HepG2 (cell line): ENCODE data around the gene CIB1. TPM values are rescaled to one million over a fixed set of nuclear protein-coding genes. Genes with fewer than 3 reads are reported as not detected.

ENCODE experiments used
- ETV6 ChIP-seq: sonication (generic); formaldehyde crosslinking; conservative IDR thresholded peaks from 2 replicates; pipeline ENCODE4 v1.4.0; 2020; ENCODE audit warnings: missing genetic modification reagents
- HNRNPUL1 ChIP-seq: fragments of 200-400 bp; formaldehyde crosslinking; IDR thresholded peaks from 2 replicates; pipeline ENCODE4 v1.6.1; 2017; ENCODE audit warnings: low read depth, mild to moderate bottlenecking, low read length, moderate library complexity
- KMT2A ChIP-seq: sonication (generic); formaldehyde crosslinking; IDR thresholded peaks from 2 replicates; pipeline ENCODE4 v1.4.0; 2020; ENCODE audit warnings: missing genetic modification reagents
- SAFB2 ChIP-seq: sonication (generic); formaldehyde crosslinking; IDR thresholded peaks from 2 replicates; pipeline ENCODE4 v1.5.1; 2020; ENCODE audit warnings: missing genetic modification reagents, low read depth, mild to moderate bottlenecking, borderline replicate concordance
- SP4 ChIP-seq: sonication (generic); formaldehyde crosslinking; IDR thresholded peaks from 2 replicates; pipeline ENCODE4 v1.8.1; 2023; ENCODE audit warnings: mild to moderate bottlenecking, missing genetic modification reagents
- SRSF4 ChIP-seq: fragments of 200-400 bp; formaldehyde crosslinking; IDR thresholded peaks from one replicate; pipeline ENCODE4 v1.6.1; 2018; ENCODE audit warnings: mild to moderate bottlenecking, low read depth, low read length, moderate library complexity; ENCODE audit not compliant: poor library complexity, severe bottlenecking
- YEATS2 ChIP-seq: sonication (generic); formaldehyde crosslinking; IDR thresholded peaks from 2 replicates; pipeline ENCODE4 v1.4.0; 2020; ENCODE audit warnings: missing genetic modification reagents, borderline replicate concordance
- ZC3H13 ChIP-seq: sonication (generic); formaldehyde crosslinking; IDR thresholded peaks from 2 replicates; pipeline ENCODE4 v1.8.1; 2023; ENCODE audit warnings: mild to moderate bottlenecking, missing genetic modification reagents, moderate library complexity
- ZNF17 ChIP-seq: sonication (generic); formaldehyde crosslinking; IDR thresholded peaks from 2 replicates; pipeline ENCODE4 v1.5.0; 2020; ENCODE audit warnings: mild to moderate bottlenecking, missing genetic modification reagents
- ZNF34 ChIP-seq: sonication (generic); formaldehyde crosslinking; IDR thresholded peaks from 2 replicates; pipeline ENCODE4 v1.4.0; 2020; ENCODE audit warnings: mild to moderate bottlenecking, missing genetic modification reagents, borderline replicate concordance
- ZNF652 ChIP-seq: IDR thresholded peaks from 2 replicates; pipeline ENCODE4 v1.6.1; 2016; ENCODE audit warnings: low read depth, borderline replicate concordance
- ZNF660 ChIP-seq: sonication (generic); formaldehyde crosslinking; IDR thresholded peaks from 2 replicates; pipeline ENCODE4 v1.5.1; 2020; ENCODE audit warnings: mild to moderate bottlenecking, low read depth, missing genetic modification reagents, borderline replicate concordance
- ZNF768 ChIP-seq: sonication (generic); formaldehyde crosslinking; IDR thresholded peaks from 2 replicates; pipeline ENCODE4 v1.4.0; 2020; ENCODE audit warnings: missing genetic modification reagents
- ZNF879 ChIP-seq: sonication (generic); formaldehyde crosslinking; IDR thresholded peaks from 2 replicates; pipeline ENCODE4 v1.8.1; 2023; ENCODE audit warnings: missing genetic modification reagents
- polyA plus RNA-seq, 8 experiments: library from polyadenylated mRNA; depleted of rRNA in 3 of 8; stranded (reverse) in 7 of 8; unstranded in 1 of 8; fragments of >200 nt; fragmentation: Illumina TruSeq in 4 of 8; extraction: Trizol in 4 of 8; gene quantifications; 2 replicates each; pipeline versions ENCODE4 v1.2.1 to v1.2.3, GENCODE V29; 2011 to 2016; ENCODE audit warnings: low read depth in 4 of 8, missing spikeins in 1 of 8, mixed read lengths in 1 of 8; ENCODE audit not compliant: insufficient read depth in 1 of 8
- total RNA-seq, 5 experiments: library from RNA; depleted of rRNA; stranded (reverse); fragments of >200 nt; fragmentation: Illumina TruSeq; extraction: Trizol; gene quantifications; 2 replicates each; pipeline ENCODE4 v1.2.3, GENCODE V29; 2016; ENCODE audit warnings: low read depth in 1 of 5
- TF ChIP-seq, protein P1 (sequence below): sonication (generic); formaldehyde crosslinking; IDR thresholded peaks from 2 replicates; pipeline ENCODE4 v1.8.1; 2022; ENCODE audit warnings: low read depth, mild to moderate bottlenecking, missing genetic modification reagents
- TF ChIP-seq, protein P2 (sequence below): sonication (generic); formaldehyde crosslinking; IDR thresholded peaks from 2 replicates; pipeline ENCODE4 v1.4.0; 2020; ENCODE audit warnings: mild to moderate bottlenecking, missing genetic modification reagents
- TF ChIP-seq, protein P3 (sequence below): sonication (generic); formaldehyde crosslinking; IDR thresholded peaks from 2 replicates; pipeline ENCODE4 v1.4.0; 2020; ENCODE audit warnings: missing genetic modification reagents, borderline replicate concordance

CIB1 gene
- total and polyA plus RNA-seq, 2 of the 13 experiments (the other 11 are each of a cell fraction or from before 2014, with no cell fraction given): 38.7 to 72.7 TPM

DNA sequence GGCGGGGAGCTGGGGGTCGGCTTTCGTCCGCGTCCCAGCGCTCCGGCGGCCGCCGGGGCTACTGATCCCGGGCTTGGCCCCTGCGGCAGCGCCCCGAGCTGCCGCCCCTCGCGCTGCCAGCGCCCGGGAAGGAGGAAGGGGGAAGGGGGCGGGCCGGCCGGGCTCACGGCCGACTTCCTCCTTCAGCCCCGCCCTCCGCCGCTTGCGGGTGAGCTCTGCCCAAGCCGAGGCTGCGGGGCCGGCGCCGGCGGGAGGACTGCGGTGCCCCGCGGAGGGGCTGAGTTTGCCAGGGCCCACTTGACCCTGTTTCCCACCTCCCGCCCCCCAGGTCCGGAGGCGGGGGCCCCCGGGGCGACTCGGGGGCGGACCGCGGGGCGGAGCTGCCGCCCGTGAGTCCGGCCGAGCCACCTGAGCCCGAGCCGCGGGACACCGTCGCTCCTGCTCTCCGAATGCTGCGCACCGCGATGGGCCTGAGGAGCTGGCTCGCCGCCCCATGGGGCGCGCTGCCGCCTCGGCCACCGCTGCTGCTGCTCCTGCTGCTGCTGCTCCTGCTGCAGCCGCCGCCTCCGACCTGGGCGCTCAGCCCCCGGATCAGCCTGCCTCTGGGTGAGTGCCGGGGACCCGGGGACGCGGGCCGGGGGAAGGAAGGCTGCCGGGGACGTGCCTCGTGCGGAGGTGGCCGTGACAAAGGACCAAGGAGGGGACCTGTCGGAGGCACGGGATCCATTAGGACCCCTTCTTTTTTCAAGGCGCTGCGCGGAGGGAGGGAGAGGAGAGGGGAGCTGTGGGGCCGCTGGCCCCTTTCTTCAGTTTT lies 32.4 kb downstream of the CIB1 start, which contains the start of gene SEMA4B (continued):
- TF ChIP-seq, protein P1, sequence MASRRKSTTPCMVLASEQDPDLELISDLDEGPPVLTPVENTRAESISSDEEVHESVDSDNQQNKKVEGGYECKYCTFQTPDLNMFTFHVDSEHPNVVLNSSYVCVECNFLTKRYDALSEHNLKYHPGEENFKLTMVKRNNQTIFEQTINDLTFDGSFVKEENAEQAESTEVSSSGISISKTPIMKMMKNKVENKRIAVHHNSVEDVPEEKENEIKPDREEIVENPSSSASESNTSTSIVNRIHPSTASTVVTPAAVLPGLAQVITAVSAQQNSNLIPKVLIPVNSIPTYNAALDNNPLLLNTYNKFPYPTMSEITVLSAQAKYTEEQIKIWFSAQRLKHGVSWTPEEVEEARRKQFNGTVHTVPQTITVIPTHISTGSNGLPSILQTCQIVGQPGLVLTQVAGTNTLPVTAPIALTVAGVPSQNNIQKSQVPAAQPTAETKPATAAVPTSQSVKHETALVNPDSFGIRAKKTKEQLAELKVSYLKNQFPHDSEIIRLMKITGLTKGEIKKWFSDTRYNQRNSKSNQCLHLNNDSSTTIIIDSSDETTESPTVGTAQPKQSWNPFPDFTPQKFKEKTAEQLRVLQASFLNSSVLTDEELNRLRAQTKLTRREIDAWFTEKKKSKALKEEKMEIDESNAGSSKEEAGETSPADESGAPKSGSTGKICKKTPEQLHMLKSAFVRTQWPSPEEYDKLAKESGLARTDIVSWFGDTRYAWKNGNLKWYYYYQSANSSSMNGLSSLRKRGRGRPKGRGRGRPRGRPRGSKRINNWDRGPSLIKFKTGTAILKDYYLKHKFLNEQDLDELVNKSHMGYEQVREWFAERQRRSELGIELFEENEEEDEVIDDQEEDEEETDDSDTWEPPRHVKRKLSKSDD (CRISPR knock-in tag): no peak
- TF ChIP-seq ZNF879 (CRISPR knock-in tag) (no peak), SP4 (CRISPR knock-in tag) (peak; percentile 4; the same call in 1 of the 2 replicates), ZC3H13 (0 out of 2 replicates have a peak, but pooled peaks have one; percentile 57), ZNF17 (no peak), ZNF768 (peak; percentile 17; the same call in 1 of the 2 replicates), ZNF652 (no peak), YEATS2 (CRISPR knock-in tag) (no peak), HNRNPUL1 (no peak), SRSF4 (no peak), ZNF34 (CRISPR knock-in tag) (no peak), ETV6 (CRISPR knock-in tag) (no peak), SAFB2 (peak; percentile 22; the same call in 1 of the 2 replicates), ZNF660 (no peak), KMT2A (peak; percentile 31)
- TF ChIP-seq, protein P2, sequence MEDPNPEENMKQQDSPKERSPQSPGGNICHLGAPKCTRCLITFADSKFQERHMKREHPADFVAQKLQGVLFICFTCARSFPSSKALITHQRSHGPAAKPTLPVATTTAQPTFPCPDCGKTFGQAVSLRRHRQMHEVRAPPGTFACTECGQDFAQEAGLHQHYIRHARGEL (CRISPR knock-in tag): no peak
- TF ChIP-seq, protein P3, sequence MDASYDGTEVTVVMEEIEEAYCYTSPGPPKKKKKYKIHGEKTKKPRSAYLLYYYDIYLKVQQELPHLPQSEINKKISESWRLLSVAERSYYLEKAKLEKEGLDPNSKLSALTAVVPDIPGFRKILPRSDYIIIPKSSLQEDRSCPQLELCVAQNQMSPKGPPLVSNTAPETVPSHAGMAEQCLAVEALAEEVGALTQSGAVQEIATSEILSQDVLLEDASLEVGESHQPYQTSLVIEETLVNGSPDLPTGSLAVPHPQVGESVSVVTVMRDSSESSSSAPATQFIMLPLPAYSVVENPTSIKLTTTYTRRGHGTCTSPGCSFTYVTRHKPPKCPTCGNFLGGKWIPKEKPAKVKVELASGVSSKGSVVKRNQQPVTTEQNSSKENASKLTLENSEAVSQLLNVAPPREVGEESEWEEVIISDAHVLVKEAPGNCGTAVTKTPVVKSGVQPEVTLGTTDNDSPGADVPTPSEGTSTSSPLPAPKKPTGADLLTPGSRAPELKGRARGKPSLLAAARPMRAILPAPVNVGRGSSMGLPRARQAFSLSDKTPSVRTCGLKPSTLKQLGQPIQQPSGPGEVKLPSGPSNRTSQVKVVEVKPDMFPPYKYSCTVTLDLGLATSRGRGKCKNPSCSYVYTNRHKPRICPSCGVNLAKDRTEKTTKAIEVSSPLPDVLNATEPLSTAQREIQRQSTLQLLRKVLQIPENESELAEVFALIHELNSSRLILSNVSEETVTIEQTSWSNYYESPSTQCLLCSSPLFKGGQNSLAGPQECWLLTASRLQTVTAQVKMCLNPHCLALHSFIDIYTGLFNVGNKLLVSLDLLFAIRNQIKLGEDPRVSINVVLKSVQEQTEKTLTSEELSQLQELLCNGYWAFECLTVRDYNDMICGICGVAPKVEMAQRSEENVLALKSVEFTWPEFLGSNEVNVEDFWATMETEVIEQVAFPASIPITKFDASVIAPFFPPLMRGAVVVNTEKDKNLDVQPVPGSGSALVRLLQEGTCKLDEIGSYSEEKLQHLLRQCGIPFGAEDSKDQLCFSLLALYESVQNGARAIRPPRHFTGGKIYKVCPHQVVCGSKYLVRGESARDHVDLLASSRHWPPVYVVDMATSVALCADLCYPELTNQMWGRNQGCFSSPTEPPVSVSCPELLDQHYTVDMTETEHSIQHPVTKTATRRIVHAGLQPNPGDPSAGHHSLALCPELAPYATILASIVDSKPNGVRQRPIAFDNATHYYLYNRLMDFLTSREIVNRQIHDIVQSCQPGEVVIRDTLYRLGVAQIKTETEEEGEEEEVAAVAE (CRISPR knock-in tag): no peak
